Stimulated activated CD8-positive, alpha-beta memory T cell treated with anti-CD3 and anti-CD28 coated beads, Interleukin-12 subunit alpha, Interleukin-12 subunit beta, amount 100 ng/mL, for 24 hours (primary cell): ENCODE results near the gene GUCA1A.
"Not testable (repeated sequence)": the region's sequence is repeated elsewhere in the genome, so short reads cannot be mapped to it uniquely, and the experiment has no call there.

Experiments
- DNase-seq: peaks from one replicate; pipeline ENCODE4 v3.0.0-alpha.2; 2020; ENCODE audit errors: extremely low read depth

The GUCA1A gene

DNA sequence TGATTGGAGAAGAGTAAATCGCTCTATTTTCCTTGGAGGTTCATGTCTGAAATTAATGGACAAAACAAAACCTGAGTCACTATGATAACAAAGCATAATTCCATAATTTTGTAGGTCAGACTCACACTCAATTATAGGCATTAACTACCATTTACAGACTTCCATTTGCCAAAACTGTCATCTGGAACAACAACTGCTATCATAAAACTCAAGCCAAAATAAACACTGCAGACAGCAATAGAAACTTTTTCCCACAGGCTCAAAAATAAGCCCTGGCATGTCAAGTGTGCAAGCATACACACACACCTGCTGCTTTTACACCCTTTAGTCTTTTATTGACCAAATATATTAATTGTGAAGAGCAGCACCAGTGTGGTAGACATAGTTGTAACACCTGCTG, 37.4 kb downstream of the GUCA1A start:
- DNase-seq = no peak

DNA sequence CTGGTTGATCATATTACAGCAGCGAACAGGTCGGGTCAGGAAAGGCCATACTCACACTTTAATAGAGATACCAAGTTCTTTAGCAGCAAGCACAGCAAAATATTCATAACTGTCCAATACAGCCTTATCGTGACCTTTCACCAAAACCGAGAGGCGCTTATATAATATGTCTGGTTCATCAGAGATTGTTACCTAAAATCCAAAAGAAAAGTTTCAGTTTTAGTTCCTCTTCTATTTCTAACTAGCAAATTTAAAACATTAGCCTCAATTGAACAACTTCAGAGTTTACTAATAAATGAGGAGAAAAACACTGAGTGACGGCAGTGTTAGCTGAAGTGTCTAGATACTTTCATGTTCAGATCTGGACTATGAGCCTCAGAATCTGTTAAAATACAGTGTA, 38.6 kb downstream of the GUCA1A start:
- DNase-seq = no peak

DNA sequence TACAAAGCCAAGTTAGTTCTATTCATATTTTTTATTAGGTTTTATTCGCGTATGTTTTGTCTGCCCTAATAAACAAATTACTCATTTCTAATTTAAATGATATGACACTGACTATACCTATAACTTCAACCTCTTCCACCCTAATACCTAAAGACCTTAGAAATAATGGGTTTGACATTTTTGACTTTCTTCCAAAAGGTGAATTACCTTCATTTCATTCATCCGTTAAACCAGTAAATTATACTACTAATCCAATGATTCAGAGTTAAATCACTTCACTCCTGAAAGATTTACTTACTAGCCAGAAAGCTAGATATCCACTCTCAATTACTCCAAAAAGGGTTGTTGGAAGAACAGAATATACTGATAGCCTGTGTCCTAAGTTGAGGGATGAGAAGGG, 39.3 kb downstream of the GUCA1A start:
- DNase-seq = no peak

DNA sequence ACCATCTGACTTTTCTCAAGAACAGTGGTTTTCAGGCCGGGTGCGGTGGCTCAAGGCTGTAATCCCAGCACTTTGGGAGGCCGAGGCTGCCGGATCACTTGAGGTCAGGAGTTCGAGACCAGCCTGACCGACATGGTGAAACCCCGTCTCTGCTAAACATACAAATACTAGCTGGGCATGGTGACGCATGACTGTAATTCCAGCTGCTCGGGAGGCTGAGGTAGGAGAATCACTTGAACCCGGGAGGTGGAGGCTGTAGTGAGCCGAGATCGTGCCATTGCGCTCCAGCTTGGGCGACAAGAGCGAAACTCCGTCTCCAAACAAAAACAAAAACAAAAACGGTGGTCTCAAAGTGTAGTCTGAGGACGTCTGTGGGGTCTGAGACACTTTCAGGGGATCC, 43.3 kb downstream of the GUCA1A start:
- DNase-seq = not testable (repeated sequence)

DNA sequence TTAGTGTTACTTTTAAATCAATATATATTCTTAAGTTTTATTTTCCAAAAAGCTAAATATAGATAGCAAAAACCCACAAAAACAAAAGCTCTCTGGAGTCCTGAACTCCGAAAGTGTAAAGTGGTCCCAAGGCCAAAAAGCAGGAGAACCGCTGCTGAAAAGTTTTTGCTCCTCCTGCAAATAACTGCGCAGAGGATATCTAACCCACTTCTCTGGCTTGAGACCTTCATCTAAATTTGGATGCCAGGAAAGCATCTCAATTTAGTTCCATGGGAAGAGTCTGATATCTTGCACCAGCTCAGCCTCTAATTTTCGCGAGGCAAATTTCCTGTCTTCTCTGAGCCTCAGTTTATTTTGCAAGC, 44.0 kb downstream of the GUCA1A start:
- no peak for DNase-seq

DNA sequence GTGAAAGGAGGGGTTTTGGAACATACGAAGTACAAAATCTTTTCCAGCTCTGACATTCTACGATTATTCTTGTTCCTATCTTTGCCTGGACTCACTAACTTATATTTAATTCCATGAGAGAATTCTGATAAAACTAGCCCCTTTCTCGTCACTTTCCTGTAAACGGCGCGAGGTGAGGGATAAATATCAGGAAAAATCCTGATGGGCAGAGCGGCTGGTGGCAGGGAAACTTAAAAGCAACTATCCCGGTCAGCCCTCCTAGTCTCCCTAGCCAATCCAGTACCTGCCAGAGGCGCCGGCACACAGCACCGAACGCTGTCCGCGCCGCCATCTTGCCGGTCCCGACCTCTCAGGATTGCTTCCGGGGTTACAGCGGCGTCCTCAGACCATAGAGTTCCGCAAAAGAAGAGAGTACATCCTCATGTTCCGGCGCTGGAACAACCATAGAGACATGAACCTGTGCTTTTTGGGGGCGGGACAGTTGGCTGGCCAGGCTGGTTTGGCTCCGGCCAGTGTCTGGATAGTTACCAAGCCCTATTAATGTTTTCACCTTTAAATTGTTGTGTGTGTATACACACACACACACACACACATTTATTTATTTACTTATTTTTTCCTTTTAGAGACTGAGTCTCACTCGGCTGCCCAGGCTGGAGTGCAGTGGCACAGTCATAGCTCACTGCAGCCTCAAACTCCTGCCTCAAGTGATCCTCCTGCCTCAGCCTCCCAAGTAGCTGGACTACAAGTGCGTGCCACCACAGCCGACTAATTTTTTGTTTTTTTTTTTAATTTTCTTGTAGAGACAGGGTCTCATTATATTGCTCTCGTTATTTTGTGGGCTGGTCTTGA, 44.6 kb downstream of the GUCA1A start, which contains the start of gene MRPS10:
TSS of gene MRPS10 (minus strand) at position 343 of the 849 bp plus-strand sequence. CDS start at position 331, 12 bp downstream.
- peak; percentile 80 for DNase-seq

DNA sequence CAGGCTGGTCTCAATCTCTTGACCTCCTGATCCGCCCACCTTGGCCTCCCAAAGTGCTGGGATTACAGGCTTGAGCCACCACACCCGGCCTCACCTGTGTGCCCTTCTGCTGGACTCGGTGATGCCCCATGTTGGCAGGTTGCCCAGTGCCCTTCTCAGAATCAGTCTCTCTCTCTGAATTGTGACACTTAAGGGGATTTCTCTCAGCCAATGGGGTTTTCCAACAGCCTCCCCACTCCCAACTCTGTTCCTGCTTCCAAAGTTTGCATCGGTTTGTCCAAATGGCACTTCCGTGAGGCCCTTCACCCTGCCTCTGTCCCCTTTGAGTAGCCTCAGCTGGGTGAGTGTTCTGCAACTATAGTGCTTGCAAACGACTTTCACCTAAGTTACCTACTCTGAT, 47.6 kb downstream of the GUCA1A start:
- no peak for DNase-seq

DNA sequence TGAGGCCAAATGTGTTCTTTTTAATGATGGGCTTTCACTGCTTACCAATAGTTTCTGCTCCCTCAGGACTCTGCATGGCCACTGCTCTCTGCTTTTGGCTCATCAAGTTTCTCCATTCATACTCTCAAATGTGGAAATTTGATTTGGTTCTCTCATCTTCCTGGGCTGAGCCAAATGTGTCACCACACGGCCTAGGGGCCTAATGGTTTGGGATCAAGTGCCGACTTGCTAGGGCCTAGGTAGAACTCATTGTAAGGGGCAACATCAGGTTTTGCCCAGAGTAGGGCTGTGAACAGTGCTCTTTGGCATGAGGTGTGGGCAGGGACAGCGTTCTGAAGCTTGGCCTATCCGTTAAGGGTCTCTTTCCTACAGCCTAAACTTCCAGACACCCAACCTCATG, 48.4 kb downstream of the GUCA1A start:
- no peak for DNase-seq

DNA sequence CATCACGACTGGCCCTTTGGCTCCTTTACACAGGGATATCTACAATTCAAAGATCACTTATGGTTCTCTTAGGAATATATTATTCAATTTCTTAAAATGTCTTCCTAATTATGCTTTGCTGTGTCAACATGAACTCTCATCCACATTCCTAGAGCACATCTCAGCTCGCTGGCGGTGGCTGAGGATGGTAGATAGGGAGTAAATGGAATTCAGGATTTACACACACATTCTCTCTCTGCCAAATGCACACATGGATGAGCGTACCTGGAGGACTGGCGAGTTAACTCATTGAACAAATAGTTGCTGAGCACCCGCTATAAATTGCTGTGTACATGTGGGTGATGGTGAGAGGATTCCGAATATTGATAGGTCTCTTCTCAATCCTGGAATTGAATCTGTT, 49.3 kb downstream of the GUCA1A start:
- DNase-seq = no peak

DNA sequence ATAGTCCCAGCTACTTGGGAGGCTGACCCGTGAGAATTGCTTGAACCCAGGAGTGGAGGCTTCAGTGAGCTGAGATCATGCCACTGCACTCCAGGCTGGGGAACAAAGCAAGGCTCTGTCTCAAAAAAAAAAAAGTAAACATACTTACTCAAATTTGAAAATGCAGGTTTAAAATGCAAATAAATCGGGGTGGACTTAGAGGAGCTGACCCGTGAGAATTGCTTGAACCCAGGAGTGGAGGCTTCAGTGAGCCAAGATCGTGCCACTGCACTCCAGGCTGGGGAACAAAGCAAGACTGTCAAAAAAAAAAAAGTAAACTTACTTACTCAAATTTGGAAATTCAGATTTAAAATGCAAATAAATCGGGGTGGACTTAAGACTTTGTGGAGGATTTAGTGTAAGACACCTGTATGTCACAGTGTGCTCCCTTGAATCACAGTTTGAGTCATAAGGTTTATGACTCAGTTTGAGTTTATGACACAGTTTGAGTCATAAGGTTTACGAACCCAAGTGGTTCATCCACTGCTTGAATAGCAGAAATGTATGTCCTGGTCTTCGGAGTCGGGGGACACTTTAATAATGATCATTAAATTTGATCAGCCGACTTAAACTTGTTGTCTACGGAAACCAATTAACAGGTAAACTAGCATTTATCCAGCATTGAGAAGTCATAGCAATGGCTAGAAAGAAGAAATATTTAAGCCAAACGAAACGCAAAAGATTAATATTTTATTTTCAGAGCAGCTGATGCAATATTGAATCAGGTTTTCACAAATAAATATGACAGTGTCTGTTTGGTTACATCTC, 51.3 kb downstream of the GUCA1A start:
- DNase-seq = no peak

DNA sequence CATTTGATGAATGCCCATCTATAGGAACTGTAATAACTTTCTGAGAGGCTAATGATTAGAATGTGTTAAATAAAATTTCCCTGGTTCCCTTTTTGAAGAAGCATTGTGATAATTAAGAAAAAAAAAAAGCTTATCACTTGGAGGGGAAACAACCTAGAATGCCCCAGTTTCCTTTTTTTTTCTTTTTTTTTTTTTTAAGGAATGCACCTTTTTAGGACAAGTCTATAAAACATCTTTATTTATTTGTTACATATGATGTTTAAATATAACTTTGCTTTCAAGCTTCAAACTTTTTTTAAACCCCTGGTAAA, 51.8 kb downstream of the GUCA1A start:
- DNase-seq = no peak

DNA sequence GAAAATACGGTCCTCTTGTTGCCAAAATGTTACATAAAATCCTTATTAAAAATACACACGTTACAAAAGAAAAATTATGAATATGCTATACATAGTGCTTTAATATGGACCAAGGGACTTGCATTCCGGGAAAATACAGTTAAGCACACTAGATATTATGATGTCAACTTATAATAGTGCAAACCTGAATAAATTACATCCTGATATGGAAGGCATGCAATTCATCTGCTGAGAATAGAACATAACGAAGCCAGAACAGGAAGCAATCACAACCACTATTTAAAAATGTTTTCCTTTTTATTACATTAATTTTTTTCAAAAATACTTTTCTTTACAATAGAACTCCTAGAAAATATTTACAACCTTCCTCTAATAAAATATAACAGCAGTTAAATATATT, 52.3 kb downstream of the GUCA1A start:
- no peak for DNase-seq

DNA sequence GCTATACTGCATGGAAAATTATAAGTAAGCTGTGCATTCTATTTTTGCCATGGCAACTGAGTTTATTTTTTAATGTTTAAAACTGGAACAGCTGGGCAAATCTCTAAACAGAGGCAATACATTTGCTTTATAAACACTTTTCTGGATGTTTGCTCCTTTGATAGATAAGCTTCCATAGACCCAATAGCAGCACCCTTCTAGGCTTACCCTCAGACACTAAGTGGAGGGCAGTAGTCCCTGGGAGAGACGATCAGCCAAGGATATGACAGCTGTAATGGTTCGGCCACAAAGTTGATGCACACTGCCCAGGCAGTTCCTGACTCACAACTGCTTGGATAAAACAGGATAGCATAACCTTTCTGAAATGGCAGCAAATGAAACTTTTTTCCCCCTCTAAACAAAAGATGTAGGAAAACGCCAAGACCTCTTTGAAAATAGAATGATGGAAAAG, 53.0 kb downstream of the GUCA1A start:
- DNase-seq = no peak

DNA sequence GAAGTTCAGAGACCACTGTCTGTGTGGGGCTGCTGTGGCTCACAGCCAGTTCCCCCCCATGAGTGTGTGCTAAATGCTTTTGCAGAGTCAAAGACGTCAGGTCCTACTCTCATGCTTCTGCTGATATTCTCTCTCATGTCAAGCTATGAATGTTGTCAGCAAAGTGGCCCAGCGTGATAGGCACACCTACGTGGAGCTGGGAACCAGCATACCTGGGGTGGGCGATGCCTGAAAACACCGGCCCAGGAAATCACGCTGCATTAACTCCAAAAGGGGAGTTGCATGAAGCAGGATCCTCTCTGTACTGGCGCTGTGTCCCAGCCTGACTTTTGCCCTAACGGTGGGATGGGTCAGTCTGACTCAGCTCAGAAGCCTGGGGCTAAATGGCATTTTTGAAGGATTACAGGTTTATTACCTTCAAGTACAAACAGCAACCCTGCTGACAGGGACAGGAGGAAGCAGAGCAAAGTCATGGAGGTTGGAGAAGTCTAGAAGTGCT, 53.5 kb downstream of the GUCA1A start:
- DNase-seq = no peak

DNA sequence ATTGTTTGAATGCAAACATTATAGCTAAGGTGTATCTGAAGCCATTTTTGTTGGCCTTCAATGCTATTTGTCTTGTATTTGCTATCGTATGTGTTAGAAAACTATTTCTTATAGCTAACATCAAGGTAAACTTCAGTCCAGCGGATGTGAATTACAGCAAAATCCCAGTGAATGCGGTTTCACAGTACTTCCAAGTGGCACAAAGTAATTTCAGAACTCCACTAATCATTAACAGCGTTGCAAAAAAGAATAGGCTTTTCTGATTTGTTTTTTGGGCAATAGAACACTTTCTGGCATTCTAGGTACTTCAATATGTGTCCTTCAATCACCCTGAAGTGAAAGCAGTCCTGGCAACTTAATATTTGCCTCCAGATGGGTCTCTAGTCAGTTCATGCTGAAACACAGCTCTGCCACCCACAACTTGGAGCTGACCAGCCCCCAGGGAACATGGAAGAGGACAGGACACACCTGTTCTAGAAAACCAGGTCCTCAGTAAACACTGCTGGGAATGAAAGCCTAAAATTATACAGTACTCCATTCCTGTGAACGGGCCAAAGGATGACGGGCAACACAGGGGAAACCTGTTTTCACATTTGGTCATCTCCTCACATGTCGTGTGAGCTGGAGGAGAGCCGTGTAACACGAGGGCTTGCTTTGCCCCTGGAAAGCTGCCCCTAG, 54.1 kb downstream of the GUCA1A start:
- DNase-seq = no peak

DNA sequence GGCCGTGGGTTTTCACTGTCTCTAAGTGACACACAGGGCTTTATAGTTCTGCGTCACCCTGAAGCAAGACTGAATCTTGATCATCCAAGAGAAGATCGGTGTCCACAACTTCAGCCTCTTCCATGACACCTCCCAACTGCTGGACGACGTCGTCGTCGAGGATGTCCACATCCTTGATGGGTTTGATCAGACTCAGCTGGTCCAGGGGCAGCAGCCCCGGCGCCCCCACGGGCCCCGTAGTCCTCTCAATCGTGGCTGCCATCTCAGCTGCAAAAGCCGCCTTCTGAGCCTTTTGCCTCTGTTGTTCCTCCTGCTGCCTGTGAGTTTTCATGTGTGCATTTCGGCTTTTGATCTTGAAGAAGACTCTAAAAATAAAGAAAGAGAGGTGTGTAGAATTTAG, 55.1 kb downstream of the GUCA1A start:
- DNase-seq = no peak
